Stimulated activated CD4-positive, alpha-beta T cell treated with anti-CD3 and anti-CD28 coated beads, Interleukin-2, amount 100 ng/mL, for 4 hours (primary cell): Measurements from ENCODE around the gene SOAT1.

ENCODE experiments used
- DNase-seq: peaks from one replicate; pipeline ENCODE4 v3.0.0-alpha.2; 2020; ENCODE audit warnings: low read depth

SOAT1 gene

DNA sequence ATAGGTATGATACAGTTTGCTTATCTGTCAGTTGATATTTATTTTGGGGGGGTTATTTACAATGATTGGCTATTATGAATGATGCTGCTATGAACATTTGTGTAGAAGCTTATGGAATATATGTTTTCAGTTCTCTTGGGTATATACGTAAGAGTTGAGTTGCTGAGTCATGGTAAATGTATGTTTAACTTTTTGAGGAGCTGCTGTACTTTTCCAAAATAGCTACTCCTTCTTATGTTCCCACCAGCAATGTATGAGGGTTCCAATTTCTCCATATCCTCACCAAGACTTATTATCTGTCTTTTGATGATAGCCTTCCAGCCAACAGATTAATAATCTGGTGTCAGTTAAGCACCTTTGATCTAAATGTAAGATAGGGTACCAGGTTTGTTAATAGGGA is 11.9 kb downstream of the SOAT1 start:
- no peak for DNase-seq

DNA sequence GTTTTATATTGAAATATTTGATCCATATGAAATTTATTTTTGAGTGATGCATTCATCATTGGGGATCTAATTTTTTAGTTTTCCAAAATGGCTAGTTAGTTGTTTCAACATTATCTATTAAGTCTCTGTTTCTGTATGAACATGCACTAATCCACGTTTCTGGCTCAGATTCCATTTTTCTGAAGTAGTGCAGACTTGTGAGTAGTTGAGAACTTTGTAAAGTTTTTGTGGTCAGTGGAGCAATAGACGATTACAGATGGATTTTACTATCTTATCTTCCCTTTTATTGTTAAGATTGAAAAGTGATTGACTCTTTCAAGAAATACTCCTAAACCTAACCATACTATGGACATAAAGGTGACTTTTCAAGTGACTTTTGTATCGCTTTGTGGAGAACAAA is 16.7 kb downstream of the SOAT1 start:
- DNase-seq, result no peak

- no peak for DNase-seq
These were observed 17.1 kb downstream of the SOAT1 start for GRCh38 chr1:179310721-179311120.

- DNase-seq, result no peak
These were observed 17.6 kb downstream of the SOAT1 start for GRCh38 chr1:179311149-179311700.

DNA sequence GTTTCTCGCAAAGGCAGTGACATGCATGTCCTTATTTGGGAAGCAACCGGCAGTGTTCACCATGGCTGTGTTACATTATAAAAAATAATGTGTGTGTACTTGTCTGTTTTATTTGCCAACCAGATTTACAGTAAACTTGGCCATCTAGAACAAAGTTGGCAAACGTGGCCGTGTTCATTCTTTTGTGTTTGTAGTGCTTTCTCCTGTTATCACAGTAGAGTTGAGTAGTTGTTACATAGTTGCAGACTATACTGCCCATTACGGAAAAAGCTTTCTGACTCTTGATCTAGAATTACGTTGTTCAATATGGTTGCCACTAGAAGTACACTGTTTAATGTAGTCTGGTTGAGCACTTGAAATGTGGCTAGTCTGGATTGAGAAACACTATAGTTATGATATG is 19.4 kb downstream of the SOAT1 start:
- DNase-seq, result no peak

DNA sequence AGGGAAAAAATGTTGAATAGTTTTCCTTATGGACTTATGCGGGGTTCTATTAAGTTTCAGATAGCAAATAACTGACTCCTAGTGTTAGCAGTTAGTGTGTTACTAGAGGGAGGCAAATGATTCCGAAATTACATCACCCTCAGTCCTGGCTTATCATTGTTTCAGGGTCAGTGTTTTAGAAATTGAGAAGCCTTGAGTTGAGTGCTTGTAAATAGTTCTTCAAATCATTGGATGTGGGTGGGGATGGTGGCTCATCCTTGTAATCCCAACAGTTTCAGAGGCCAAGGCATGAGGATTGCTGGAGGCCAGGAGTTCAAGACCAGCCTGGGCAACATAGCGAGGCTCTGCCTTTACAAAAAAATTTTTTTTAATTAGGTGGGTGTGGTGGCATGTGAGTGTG is 21.3 kb downstream of the SOAT1 start:
- DNase-seq, result no peak

- no peak for DNase-seq
These were observed 24.9 kb downstream of the SOAT1 start for GRCh38 chr1:179318491-179318890.

DNA sequence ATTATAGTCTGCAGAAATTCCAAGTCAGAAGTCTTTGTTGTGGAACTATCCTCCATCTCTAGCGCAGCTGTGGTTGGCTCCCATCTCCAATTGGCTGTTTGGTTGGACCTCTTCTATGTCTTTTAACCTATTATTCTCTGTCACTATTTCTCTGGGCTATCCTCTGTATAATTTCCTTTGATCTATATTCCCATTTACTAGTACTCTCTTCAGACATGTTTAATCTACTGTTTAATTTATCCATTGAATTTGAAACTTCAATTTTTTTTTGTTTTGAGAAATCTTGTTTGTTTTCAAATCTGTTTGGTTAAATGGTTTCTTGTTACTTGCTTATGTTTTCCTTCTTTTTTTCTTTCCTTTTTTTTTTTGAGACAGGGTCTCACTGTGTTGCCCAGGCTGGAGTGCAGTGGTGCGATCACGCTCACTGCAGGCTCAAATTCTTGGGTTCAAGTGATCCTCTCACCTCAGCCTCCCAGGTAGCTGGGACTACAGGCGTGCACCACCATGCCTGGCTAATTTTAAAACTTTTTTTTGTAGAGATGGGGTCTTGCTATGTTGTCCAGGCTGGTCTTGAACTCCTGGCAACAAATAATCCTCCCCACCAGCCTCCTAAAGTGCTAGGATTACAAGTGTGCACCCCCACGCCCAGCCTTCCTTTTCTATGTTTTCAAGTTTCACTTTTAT is 28.1 kb downstream of the SOAT1 start:
- DNase-seq, result no peak

- DNase-seq, result no peak
These were observed 29.0 kb downstream of the SOAT1 start for GRCh38 chr1:179322557-179322956.

DNA sequence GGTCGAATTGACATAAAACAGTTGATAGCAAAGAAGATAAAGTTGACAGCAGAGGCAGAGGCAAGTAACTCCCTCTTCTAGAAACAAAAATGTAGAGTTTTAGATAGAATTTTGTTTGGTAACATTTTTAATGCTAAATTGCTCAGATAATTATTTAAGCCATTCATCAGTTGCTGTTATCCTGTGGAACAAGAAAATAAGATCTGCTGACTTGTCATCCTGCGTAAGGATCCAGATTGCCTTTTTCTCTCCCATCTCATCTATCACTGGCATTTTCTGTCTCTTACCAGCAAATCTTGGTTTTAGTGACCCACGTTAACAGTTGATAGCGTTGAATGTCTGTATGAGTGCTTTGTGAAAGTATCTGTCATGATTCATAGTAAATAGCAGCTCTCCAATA is 29.8 kb downstream of the SOAT1 start:
- no peak for DNase-seq

- no peak for DNase-seq
These were observed 32.2 kb downstream of the SOAT1 start for GRCh38 chr1:179325836-179326235.

GRCh38 chr1:179326746-179327145 is 33.1 kb downstream of the SOAT1 start:
- no peak for DNase-seq

DNA sequence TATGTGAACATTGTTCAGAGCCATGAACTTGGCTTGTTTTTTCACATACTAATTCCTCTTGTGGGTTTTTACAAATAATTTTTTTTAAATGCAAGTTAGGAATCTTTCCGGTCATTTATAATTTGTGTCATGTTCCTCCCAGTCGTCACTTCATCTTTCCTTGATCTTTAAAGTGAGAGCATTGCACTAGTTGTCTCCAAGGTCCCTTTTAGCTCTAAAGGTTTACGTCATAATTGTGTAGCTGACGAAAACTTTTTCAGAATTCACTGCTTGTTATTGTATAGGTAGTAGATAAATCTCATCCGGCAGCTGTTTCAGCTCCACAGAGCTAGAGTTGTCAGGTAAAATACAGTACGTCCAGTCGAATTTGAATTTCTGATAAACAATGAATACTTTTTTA is 33.6 kb downstream of the SOAT1 start:
- DNase-seq, result no peak

- DNase-seq, result no peak
These were observed 34.1 kb downstream of the SOAT1 start for GRCh38 chr1:179327679-179328078.

DNA sequence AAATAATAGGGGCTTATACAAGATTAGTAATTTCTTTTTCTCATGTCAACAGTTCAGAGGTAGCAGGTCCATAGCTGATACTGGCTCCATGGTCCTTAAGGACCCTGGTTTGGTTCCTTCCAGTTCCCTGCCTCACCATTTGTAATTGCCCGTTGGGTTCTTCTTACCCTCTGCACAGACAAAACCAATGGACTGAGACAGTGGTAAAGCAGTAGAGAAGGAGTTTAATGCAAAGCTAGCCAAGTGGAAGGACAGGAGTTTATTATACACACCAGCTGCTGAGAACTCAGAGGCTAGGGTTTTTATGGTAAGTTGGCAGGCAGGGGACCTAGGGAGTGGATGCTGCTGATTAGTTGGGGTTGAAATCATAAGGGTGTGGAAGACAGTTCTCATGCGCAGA is 36.3 kb downstream of the SOAT1 start:
- no peak for DNase-seq

DNA sequence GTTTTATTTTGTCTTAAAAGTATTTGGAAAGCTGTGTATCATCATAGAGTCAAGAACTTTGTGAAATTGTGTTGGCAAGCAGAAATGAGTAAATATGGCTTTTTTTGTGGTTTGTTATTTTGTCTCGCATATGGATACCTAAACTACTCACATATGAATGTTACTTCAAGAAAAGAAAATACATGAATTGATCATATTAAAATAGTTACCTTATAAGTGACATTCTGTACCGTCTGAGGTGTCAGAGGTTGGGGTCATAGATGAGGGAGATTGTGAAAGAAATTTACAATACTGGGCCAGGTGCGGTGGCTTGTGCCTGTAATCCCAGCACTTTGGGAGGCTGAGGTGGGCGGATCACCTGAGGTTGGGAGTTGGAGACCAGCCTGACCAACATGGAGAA is 40.8 kb downstream of the SOAT1 start:
- no peak for DNase-seq

- no peak for DNase-seq
These were observed 43.7 kb downstream of the SOAT1 start for GRCh38 chr1:179337288-179337687.

GRCh38 chr1:179337942-179338560 is 44.5 kb downstream of the SOAT1 start:
- no peak for DNase-seq

DNA sequence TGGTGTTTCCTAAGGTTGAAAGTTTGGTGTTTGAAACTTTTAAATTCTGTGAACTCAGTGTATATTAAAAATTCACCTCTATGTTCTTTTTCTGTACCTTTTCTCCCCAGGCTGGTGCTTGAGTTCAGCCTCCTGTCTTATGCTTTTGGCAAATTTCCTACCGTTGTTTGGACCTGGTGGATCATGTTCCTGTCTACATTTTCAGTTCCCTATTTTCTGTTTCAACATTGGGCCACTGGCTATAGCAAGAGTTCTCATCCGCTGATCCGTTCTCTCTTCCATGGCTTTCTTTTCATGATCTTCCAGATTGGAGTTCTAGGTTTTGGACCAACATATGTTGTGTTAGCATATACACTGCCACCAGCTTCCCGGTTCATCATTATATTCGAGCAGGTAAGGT is 47.3 kb downstream of the SOAT1 start:
- no peak for DNase-seq

GRCh38 chr1:179341943-179342547 is 48.4 kb downstream of the SOAT1 start:
- no peak for DNase-seq

GRCh38 chr1:179342740-179343404 is 49.3 kb downstream of the SOAT1 start:
- no peak for DNase-seq

DNA sequence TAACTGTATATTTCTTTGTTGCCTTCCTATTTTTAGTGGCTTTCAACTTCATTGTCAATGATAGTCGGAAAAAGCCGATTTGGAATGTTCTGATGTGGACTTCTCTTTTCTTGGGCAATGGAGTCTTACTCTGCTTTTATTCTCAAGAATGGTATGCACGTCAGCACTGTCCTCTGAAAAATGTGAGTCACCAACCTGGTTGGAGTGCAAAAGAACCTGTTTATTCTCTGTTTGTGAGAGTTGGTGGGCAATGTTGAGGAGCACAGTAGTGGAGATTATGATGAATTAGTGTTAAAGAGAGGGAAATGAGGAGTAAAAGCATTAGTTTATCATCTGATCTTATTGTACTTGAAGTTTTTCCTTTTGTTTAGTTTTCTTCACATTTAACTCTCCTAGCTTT is 57.7 kb downstream of the SOAT1 start:
- no peak for DNase-seq

DNA sequence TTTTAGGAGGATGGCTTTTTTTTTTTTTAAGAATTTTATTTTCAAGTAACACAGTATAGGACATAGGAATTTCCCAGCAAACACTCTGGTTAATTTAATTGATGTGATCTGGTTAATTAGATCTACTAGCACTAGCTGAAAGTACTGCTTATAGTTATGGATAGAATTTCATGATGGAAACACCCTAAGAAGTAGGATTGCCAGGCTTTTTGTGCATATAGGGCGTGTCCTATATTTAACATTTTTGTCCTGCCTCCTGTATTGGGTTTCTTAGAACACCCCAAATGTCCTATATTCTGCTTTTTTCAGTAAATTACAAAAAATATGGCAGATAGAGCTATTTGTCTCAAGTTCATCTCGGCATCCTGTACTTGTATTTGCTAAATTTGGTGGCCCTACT is 58.6 kb downstream of the SOAT1 start:
- DNase-seq, result no peak
